ENCODE data around the gene TPPP3.

The TPPP3 gene

GRCh38 chr16:67403976-67404555 lies 10.8 kb upstream of the TPPP3 start:
- DNase-seq, result no peak

DNA sequence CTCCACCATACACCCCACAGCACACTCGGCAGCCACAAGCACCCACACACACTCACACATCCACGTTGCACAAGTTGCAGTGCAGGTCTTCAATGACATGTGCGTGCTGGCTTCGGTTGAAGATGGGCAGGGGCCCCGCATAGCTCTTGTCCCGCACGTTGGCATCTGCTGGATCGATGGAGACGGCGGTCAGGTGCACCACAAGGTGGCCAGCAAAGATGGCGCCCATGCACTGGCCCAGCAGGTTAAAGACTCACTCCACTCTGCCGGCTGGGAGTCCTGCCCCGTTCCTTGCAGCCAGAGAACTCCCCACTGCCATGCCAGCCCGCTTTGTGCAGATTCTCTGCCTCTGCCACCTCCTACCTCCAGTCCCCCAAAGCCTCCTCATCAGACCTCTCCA lies 7.6 kb upstream of the TPPP3 start:
- DNase-seq, result no peak

- DNase-seq, result no peak
Measured at GRCh38 chr16:67399749-67400704, 6.7 kb upstream of the TPPP3 start.

GRCh38 chr16:67399218-67399733 lies 6.0 kb upstream of the TPPP3 start:
- DNase-seq, result no peak

GRCh38 chr16:67398546-67399217 lies 5.4 kb upstream of the TPPP3 start:
- no peak for DNase-seq

GRCh38 chr16:67397812-67398545 lies 4.7 kb upstream of the TPPP3 start:
- DNase-seq, result no peak

DNA sequence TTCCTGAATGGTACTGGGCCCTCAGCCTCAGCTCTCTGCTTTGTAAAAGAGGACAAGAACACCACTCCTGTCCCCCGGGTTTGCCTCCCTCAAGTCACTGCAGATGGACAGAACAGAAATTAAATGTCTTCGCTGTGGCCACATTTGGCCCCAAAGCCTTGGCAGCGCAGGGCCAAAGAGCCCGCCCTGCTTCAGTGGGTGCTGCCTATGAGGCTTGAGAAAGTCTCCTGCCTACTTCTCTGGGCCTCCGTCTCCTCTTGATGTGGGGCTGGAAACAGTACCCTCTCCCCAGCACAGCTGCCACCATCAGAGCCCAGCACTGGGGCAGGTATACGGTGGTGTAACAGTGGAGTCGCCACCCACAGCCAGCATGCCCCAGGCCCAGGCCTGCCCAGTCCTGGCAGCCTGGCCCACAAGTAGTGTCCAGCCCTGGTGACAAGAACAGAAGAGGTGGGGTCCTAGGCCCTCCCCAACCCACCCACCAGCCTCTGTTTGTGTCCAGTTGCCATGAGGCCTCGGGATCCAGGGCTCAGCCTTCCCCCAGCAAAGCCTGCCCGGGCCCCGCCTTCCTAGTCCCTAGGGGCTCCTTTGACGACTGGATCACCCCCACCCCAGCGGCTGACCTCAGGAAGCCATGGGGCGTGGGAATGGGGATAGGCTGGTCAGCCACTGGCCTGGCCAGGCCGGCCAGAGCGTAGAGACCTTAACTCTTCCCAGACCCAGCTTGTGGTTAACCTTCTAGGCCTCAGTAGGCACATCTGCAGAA lies 3.9 kb upstream of the TPPP3 start:
- no peak for DNase-seq

DNA sequence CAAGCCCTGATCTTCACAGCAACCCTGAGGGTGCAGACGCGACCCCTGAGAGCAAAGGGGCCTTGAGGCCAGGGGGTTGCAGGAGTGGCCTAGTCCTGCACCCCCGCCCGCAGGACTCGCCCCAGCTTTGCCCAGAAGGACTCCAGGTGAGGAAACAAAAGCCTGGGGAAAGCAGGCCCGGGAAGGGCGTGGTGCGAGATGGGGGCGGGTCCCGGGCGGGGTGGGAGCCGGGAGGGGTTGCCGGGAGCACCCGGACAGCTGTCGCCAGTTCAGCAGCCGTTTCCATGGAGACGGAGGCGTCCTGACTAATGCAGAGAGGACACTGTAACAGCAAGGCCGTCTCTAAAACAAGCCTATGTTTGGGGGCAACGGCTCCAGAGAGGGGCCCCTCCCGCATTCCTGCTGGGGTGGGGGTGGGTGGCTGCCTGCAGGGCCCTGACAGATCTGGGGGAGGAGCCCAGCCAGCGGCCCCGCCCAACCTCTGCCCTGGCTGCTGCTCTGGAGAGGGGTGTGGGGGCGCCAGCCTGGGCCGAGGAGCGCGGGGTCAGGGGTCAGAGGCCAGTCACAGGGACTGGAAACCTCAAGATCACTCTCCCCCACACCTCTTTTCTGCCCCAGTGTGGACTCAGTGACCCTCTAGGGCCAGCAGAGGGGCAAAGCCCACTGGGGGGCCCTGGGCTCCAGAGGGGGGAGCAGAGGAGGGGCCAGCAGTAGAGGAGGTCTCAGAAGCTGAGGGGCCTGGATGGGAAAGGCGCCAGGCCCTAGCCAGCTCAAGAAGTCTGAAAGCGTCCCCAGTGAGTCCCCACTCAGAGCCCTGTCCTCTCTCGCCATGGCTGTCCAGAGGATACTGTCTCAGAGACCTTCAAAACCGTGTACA lies 3.1 kb upstream of the TPPP3 start:
- no peak for DNase-seq

DNA sequence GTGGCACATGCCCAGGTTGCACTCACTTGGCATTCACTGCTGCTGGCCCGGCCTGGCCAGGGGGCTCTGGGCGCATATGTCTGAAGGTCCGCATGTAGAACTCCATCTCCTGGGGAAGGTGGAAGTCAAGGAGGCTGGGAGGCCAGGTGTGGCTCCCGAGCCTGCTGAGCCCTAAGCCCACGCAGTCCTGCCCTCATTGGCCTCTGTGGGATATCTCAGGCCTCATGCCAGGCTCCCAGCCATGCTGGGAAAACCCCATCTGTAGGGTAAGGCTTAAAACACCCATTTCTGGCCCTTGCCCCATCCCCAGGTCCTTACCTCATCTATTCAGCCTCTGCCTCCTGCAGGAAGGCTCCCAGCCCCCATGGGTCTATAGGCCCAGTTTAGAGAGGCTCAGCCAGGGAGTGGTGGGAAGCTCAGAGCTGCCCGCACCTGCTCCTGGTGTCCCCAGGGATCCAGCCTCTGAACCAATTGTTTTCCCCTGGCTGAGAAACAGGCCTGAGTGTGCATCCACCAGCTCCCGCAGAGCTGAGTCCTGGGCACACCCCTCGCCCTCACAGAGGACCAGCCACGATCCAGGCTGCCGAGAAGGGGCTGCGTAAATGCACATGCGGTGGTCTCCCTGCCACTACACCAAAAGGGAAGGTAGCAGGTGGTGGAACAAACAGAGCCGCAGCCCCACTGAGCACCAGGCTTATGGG lies 2.3 kb upstream of the TPPP3 start:
- no peak for DNase-seq

DNA sequence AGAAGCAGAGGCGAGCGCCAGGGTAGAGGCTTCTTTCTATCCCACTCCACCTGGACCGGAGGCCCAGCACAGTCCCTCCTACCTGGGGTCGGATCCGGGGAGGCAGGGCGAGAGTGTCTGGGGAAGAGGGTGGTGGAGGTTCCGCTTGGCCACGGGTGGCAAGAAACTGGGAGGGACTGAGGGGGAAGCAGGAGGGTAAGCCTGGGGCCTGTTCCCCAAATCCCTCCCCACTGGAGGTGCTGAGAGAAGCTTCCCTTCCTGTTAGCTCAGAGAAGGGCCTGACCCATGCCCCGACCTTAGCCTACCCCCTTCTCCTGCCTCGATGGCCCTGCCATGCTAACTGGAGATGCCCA lies 1.8 kb upstream of the TPPP3 start:
- DNase-seq, result no peak

GRCh38 chr16:67394155-67395104 lies 1.1 kb upstream of the TPPP3 start:
- DNase-seq, result no peak

DNA sequence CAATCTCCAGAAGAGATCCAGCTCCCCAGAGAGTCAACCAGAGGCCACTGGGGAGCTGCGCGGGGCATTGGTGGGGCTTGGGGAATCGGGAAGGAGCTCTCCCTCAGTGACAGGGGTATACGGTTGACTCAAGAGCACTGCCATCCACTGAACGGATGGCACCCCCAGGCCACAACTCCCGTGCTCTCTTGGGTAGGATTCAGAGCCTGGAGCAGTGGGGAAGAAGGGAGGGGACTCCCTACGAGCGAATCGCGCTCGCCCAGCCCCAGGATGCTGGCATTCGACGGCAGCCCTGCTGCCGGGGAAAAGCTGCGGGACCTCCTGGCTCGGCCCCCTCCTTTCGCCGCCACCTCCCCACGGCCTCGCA lies 473 bp upstream of the TPPP3 start:
- DNase-seq, result no peak

GRCh38 chr16:67392301-67393059 lies 818 bp downstream of the TPPP3 start:
- DNase-seq, result no peak

- DNase-seq, result no peak
Measured at GRCh38 chr16:67391424-67392300, 1.6 kb downstream of the TPPP3 start.

- DNase-seq, result no peak
Measured at GRCh38 chr16:67390816-67391423, 2.4 kb downstream of the TPPP3 start.

GRCh38 chr16:67389911-67390815 lies 3.1 kb downstream of the TPPP3 start:
- DNase-seq, result peak; percentile 20

Data from SIG-M5 (cell line).